K562 (cell line): Measurements from ENCODE around the gene NAA38. TPM values are rescaled to one million over a fixed set of nuclear protein-coding genes. Genes with fewer than 3 reads are reported as not detected.

ENCODE experiments used
- ATF1 ChIP-seq, 2 experiments: fragments of 450-650 bp in 1 of 2; IDR thresholded peaks; 2 replicates each; pipeline ENCODE4 v1.6.1; 2016; ENCODE audit warnings: missing compliant biosample characterization in 1 of 2, missing genetic modification characterization in 1 of 2
- BDP1 ChIP-seq: IDR thresholded peaks from 3 replicates; pipeline ENCODE4 v1.6.1; 2011; ENCODE audit not compliant: insufficient read length, insufficient read depth
- BRD9 ChIP-seq: fragments of 450-650 bp; IDR thresholded peaks from 2 replicates; pipeline ENCODE4 v1.6.1; 2018; ENCODE audit warnings: low read depth; ENCODE audit not compliant: partially characterized antibody
- CBFA2T3 ChIP-seq: fragments of 450-650 bp; IDR thresholded peaks from 2 replicates; pipeline ENCODE4 v1.6.1; 2017
- EGR1 ChIP-seq: fragments of 450-650 bp; conservative IDR thresholded peaks from 2 replicates; pipeline ENCODE4 v1.6.1; 2017; ENCODE audit warnings: mild to moderate bottlenecking
- ERF ChIP-seq: fragments of 450-650 bp; formaldehyde crosslinking; IDR thresholded peaks from 2 replicates; pipeline ENCODE4 v1.4.0; 2020; ENCODE audit warnings: mild to moderate bottlenecking, mixed read lengths
- FOS ChIP-seq: IDR thresholded peaks from 3 replicates; pipeline ENCODE4 v1.6.1; 2011; ENCODE audit not compliant: insufficient read length; ENCODE audit errors: extremely low read depth
- FOXA3 ChIP-seq, 2 experiments: fragments of 450-650 bp in 1 of 2; sonication (generic) in 1 of 2; formaldehyde crosslinking; IDR thresholded peaks in 1 of 2; conservative IDR thresholded peaks in 1 of 2; 2 replicates each; pipeline versions ENCODE4 v1.4.0 to v1.8.0; 2020 to 2022; ENCODE audit warnings: mild to moderate bottlenecking in 2 of 2, missing genetic modification reagents in 1 of 2
- GATAD2B ChIP-seq: fragments of 450-650 bp; IDR thresholded peaks from 2 replicates; pipeline ENCODE4 v1.6.1; 2017; ENCODE audit warnings: mild to moderate bottlenecking, borderline replicate concordance
- HNRNPLL ChIP-seq: fragments of 200-400 bp; formaldehyde crosslinking; IDR thresholded peaks from 2 replicates; pipeline ENCODE4 v1.6.1; 2017; ENCODE audit warnings: low read length, low read depth, mild to moderate bottlenecking; ENCODE audit not compliant: poor library complexity, severe bottlenecking
- IRF2 ChIP-seq: sonication (generic); formaldehyde crosslinking; IDR thresholded peaks from 2 replicates; pipeline ENCODE4 v1.8.1; 2022; ENCODE audit warnings: mild to moderate bottlenecking, missing genetic modification reagents
- NFRKB ChIP-seq: fragments of 450-650 bp; IDR thresholded peaks from 2 replicates; pipeline ENCODE4 v1.6.1; 2016; ENCODE audit warnings: low read depth
- PPARD ChIP-seq: fragments of 250-450 bp; sonication (Bioruptor Pico); IDR thresholded peaks from 2 replicates; pipeline ENCODE4 v1.8.0; 2022; ENCODE audit warnings: inconsistent platforms, mild to moderate bottlenecking, moderate library complexity
- RFX1 ChIP-seq: fragments of 450-650 bp; IDR thresholded peaks from 2 replicates; pipeline ENCODE4 v1.6.1; 2016; ENCODE audit warnings: mild to moderate bottlenecking, moderate library complexity
- SMAD3 ChIP-seq: fragments of 450-650 bp; formaldehyde crosslinking; conservative IDR thresholded peaks from 2 replicates; pipeline ENCODE4 v1.4.0; 2020; ENCODE audit warnings: mild to moderate bottlenecking
- TGIF2 ChIP-seq: sonication (generic); formaldehyde crosslinking; IDR thresholded peaks from 2 replicates; pipeline ENCODE4 v1.8.1; 2022; ENCODE audit warnings: mild to moderate bottlenecking, missing genetic modification reagents, moderate library complexity
- ZNF197 ChIP-seq: fragments of 200-800 bp; sonication (Bioruptor generic); IDR thresholded peaks from 2 replicates; pipeline ENCODE4 v1.6.1; 2016; ENCODE audit warnings: low read depth, missing genetic modification characterization, missing compliant biosample characterization
- ZNF3 ChIP-seq: fragments of 250-450 bp; sonication (Bioruptor Pico); IDR thresholded peaks from 2 replicates; pipeline ENCODE4 v1.5.0; 2021; ENCODE audit warnings: mild to moderate bottlenecking, moderate library complexity
- ZNF41 ChIP-seq: fragments of 250-450 bp; sonication (Bioruptor Pico); conservative IDR thresholded peaks from 2 replicates; pipeline ENCODE4 v1.4.0; 2020; ENCODE audit warnings: mild to moderate bottlenecking
- polyA plus RNA-seq, 8 experiments: library from polyadenylated mRNA; depleted of rRNA in 4 of 8; stranded (reverse) in 5 of 8; unstranded in 3 of 8; fragments of >200 nt; fragmentation: Nextera tagmentation in 2 of 8; fragmentation: Illumina TruSeq in 1 of 8; extraction: Ambion mirVana in 2 of 8; extraction: Trizol in 1 of 8; gene quantifications; 2 replicates each; pipeline versions ENCODE4 v1.2.1 to v1.2.3, GENCODE V29; 2011 to 2014; ENCODE audit warnings: inconsistent platforms in 1 of 8, missing spikeins in 1 of 8
- total RNA-seq, 7 experiments: library from RNA; depleted of rRNA in 6 of 7; stranded (reverse); fragments of >200 nt in 6 of 7; fragmentation: Illumina TruSeq in 2 of 7; extraction: Trizol in 2 of 7; gene quantifications; 2 replicates each; pipeline versions ENCODE4 v1.2.1 to v1.2.3, GENCODE V29; 2011 to 2021; ENCODE audit warnings: low replicate concordance in 1 of 7
- TF ChIP-seq, protein P1 (sequence below): fragments of 450-650 bp; IDR thresholded peaks from 2 replicates; pipeline ENCODE4 v1.6.1; 2017; ENCODE audit warnings: antibody characterized with exemption, mild to moderate bottlenecking
- TF ChIP-seq, protein P2 (sequence below): fragments of 450-650 bp; formaldehyde crosslinking; IDR thresholded peaks from 2 replicates; pipeline ENCODE4 v1.4.0; 2020; ENCODE audit warnings: mild to moderate bottlenecking, moderate library complexity
- TF ChIP-seq, protein P3 (sequence below): fragments of 450-650 bp; formaldehyde crosslinking; IDR thresholded peaks from 2 replicates; pipeline ENCODE4 v1.4.0; 2020; ENCODE audit warnings: mild to moderate bottlenecking, mixed read lengths

The NAA38 gene
- total and polyA plus RNA-seq, 9 of the 15 experiments (the other 6 are each of a cell fraction or from before 2014, with no cell fraction given): 16.4 to 99.8 (median 57.3) TPM

DNA sequence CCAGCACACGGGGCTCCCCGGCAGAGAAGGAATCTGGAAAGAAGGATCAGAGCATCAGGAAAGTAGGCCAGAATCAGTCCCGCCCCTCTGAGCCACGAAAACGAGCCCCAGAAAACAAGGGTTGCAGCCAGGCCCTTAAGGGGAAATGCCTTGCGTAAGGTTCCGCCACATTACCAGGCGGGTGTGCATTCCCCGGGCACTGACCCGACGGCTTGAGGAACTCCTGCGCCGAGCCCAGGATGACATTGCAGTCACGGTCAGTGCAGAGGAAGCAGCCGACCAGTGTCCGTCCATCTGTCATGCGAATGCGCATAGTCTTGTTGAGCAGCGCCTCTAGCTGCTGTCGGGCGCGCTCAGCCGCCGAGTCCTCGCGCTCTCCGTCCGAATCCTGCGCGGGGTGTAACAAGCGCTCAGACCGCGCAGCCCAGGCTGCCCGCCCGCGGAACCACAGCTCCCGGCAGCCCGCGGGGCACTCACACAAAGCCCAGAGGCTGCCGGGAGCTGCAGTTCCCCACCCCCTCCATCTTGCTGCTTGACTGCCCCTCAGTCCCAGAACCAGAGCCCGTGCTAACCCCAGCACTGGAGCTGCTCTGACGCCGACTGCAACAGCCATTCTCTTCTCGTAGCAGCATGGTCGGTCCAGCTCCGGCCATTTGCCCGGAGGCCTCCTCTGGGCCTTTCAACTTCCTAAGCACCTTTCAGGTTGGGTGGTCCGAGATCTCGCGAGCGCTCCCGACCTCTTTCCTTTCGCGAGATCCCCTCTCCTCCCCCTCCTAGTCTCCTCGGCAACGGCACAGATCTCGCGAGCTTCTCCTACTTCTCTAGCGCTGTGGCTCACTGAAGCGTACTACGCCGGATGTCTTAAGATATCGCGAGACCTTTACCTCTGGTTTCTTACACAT, at the start of gene NAA38 (continued):
- TF ChIP-seq, protein P1, sequence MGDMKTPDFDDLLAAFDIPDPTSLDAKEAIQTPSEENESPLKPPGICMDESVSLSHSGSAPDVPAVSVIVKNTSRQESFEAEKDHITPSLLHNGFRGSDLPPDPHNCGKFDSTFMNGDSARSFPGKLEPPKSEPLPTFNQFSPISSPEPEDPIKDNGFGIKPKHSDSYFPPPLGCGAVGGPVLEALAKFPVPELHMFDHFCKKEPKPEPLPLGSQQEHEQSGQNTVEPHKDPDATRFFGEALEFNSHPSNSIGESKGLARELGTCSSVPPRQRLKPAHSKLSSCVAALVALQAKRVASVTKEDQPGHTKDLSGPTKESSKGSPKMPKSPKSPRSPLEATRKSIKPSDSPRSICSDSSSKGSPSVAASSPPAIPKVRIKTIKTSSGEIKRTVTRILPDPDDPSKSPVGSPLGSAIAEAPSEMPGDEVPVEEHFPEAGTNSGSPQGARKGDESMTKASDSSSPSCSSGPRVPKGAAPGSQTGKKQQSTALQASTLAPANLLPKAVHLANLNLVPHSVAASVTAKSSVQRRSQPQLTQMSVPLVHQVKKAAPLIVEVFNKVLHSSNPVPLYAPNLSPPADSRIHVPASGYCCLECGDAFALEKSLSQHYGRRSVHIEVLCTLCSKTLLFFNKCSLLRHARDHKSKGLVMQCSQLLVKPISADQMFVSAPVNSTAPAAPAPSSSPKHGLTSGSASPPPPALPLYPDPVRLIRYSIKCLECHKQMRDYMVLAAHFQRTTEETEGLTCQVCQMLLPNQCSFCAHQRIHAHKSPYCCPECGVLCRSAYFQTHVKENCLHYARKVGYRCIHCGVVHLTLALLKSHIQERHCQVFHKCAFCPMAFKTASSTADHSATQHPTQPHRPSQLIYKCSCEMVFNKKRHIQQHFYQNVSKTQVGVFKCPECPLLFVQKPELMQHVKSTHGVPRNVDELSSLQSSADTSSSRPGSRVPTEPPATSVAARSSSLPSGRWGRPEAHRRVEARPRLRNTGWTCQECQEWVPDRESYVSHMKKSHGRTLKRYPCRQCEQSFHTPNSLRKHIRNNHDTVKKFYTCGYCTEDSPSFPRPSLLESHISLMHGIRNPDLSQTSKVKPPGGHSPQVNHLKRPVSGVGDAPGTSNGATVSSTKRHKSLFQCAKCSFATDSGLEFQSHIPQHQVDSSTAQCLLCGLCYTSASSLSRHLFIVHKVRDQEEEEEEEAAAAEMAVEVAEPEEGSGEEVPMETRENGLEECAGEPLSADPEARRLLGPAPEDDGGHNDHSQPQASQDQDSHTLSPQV: no peak
- TF ChIP-seq PPARD (CRISPR knock-in tag): no peak
- no peak for TF ChIP-seq GATAD2B
- no peak for TF ChIP-seq FOS
- no peak for TF ChIP-seq BDP1
- no peak for TF ChIP-seq NFRKB
- TF ChIP-seq ERF: no peak
- no peak for TF ChIP-seq IRF2 (CRISPR knock-in tag)
- peak in 1 of 2 experiments; percentile 88; a peak in 2 of 4 replicates for TF ChIP-seq FOXA3 (CRISPR knock-in tag; conservative IDR thresholded peaks at IDR 0.05 in 1 of 2, IDR thresholded peaks at IDR 0.05 in 1 of 2)
- TF ChIP-seq, protein P2, sequence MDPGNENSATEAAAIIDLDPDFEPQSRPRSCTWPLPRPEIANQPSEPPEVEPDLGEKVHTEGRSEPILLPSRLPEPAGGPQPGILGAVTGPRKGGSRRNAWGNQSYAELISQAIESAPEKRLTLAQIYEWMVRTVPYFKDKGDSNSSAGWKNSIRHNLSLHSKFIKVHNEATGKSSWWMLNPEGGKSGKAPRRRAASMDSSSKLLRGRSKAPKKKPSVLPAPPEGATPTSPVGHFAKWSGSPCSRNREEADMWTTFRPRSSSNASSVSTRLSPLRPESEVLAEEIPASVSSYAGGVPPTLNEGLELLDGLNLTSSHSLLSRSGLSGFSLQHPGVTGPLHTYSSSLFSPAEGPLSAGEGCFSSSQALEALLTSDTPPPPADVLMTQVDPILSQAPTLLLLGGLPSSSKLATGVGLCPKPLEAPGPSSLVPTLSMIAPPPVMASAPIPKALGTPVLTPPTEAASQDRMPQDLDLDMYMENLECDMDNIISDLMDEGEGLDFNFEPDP (CRISPR knock-in tag): no peak
- no peak for TF ChIP-seq SMAD3
- TF ChIP-seq ZNF197: peak; percentile 71; the same call in 1 of the 2 replicates
- TF ChIP-seq EGR1: peak; percentile 54
- TF ChIP-seq TGIF2: no peak
- no peak for TF ChIP-seq BRD9
- no peak for TF ChIP-seq CBFA2T3
- TF ChIP-seq ZNF3 (CRISPR knock-in tag): no peak
- no peak for TF ChIP-seq ZNF41
- TF ChIP-seq, protein P3, sequence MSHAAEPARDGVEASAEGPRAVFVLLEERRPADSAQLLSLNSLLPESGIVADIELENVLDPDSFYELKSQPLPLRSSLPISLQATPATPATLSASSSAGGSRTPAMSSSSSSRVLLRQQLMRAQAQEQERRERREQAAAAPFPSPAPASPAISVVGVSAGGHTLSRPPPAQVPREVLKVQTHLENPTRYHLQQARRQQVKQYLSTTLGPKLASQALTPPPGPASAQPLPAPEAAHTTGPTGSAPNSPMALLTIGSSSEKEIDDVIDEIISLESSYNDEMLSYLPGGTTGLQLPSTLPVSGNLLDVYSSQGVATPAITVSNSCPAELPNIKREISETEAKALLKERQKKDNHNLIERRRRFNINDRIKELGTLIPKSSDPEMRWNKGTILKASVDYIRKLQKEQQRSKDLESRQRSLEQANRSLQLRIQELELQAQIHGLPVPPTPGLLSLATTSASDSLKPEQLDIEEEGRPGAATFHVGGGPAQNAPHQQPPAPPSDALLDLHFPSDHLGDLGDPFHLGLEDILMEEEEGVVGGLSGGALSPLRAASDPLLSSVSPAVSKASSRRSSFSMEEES: no peak
- TF ChIP-seq RFX1: peak; percentile 95
- TF ChIP-seq ATF1 (CRISPR knock-in tag; IDR thresholded peaks at IDR 0.05): no peak
- peak; percentile 54 for TF ChIP-seq ATF1 (tag; IDR thresholded peaks at IDR 0.05)
- TF ChIP-seq HNRNPLL: peak; percentile 83
